ENCODE results near the gene HEXIM2. TPM values are rescaled to one million over a fixed set of nuclear protein-coding genes. Genes with fewer than 3 reads are reported as not detected.

The HEXIM2 gene
- total RNA-seq, 2 experiments from 2014 or later: 5.3 to 8.4 TPM

DNA sequence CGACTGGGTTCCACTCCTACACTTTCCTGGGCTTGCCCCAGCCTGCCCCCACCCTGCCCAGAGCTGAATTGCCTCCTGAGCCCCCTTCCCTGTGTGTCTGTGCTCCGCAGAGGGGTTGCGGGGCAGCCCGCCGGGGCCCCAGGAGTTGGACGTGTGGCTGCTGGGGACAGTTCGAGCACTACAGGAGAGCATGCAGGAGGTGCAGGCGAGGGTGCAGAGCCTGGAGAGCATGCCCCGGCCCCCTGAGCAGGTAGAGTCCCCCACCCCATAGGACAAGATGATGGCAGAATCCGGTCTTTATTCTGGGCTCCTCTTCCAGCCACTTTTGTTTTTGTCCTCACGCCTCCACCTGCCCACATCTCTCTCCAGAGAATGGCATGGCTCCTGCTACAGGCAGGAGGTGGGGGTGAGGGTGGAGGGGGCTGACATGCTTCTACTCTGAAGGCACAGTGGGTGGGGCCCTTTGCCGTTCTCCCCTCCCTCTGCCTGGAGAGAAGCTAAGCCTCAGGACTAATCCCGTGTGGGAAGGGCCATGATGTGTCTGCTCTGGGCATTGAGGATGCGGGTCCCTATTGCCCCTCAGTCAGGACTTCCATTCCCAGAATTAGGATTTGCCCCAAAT, 22.7 kb upstream of the HEXIM2 start:
- Mint-ChIP-seq H3K27ac (no peak overlapping the region), H3K4me3 (no peak overlapping the region), H3K27me3 (no peaks in the 10 kb centered on the region), H3K36me3 (ENCODE audit: low read depth) (peaks cover 4% of the 10 kb centered on the region), H3K4me1 (peaks cover 28% of the 10 kb centered on the region), H3K9me3 (no peaks in the 10 kb centered on the region)
- CTCF ChIA-PET: interaction anchor here (0.6 to 1.4 kb wide), 2 partner anchors 9 to 10 kb away, joined by 4 to 9 read pairs; no protein-coding TSS in a partner anchor
- POLR2A ChIA-PET: no interaction called here
- no peak for DNase-seq

DNA sequence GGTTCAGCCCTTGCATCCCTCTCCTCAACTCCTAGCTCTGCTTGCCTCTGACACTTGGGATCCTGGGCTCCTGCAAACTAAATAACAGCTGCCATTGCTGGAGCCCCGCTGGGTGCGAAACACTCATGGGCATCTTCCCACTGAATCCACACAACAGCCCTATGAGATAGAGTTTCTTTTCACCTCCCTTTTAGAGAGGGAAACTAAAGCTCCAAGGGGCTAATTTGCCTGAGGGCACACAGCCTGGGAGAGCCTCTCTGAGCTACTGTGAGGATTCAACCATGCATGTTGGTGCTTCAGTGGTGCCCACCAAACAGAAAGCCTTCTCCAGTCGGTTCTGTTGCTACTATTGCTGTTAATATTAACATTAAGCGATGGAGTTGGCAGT, 22.1 kb upstream of the HEXIM2 start:
- no peak for DNase-seq
- Mint-ChIP-seq H3K9me3 (no peaks in the 10 kb centered on the region), H3K27ac (no peak overlapping the region), H3K27me3 (no peaks in the 10 kb centered on the region), H3K4me3 (no peak overlapping the region), H3K36me3 (ENCODE audit: low read depth) (peaks cover 4% of the 10 kb centered on the region), H3K4me1 (peaks cover 30% of the 10 kb centered on the region)
- ChIA-PET POLR2A (no interaction called here), CTCF (interaction anchor here (1.4 kb wide), 1 partner anchor 10 kb away, joined by 9 read pairs; no protein-coding TSS in a partner anchor)

DNA sequence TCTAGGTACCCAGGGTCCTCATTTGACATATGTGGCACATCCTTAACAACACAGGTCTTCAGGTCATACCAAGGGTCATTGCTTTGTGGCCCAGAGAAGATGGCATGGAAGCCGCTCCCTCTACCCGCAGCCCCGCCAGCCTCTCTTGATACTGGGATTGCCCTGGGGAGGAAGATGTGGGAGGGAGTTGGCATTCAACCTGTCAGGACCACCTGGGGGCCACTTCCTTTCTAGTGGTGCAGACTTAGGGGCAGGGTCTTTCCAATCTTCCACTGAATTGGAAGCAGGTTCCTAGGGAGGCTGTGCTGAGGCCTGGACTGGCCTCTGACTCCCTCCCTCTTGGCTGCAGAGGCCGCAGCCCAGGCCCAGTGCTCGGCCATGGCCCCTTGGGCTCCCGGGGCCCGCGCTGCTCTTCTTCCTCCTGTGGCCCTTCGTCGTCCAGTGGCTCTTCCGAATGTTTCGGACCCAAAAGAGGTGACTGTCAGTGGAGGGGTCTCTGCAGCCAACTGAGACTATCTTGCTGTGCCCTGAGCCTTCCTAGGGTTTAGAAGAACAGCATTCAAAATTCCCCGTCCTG, 18.5 kb upstream of the HEXIM2 start:
- POLR2A ChIA-PET: no interaction called here
- H3K9me3 Mint-ChIP-seq: no peaks in the 10 kb centered on the region
- no peaks in the 10 kb centered on the region for H3K27me3 Mint-ChIP-seq
- peaks cover 44% of the 10 kb centered on the region for H3K4me1 Mint-ChIP-seq
- no peak for DNase-seq
- CTCF ChIA-PET: interaction anchor here (0.6 to 3.8 kb wide), 4 partner anchors 8 to 494 kb away, joined by 3 to 65 read pairs (median 8); partner anchors contain the start of gene ACBD4
- H3K27ac Mint-ChIP-seq: peak overlapping the region; percentile 64
- H3K4me3 Mint-ChIP-seq: peak overlapping the region; percentile 19
- H3K36me3 Mint-ChIP-seq (ENCODE audit: low read depth): peaks cover 6% of the 10 kb centered on the region

DNA sequence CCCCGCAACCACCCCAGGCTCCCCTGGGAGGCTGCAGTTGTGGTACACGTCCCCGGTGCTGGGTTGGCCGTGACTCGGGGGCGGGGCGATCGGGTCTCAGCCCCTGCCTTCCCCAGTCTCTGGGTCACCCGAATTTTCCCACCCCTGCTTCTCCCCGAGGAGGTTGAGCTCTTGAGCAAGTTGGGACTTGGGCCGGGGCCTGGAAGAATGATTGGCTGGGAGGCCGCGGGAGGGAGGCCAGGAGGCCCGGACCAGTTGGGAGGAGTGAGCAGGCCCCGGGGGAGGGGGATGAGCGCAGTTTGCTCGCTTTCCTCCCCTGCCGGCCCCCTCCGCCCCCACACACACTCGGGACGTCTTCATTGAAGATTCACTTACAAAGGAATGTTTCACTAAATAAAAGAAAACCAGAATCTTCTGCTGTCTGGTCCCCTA, 17.9 kb upstream of the HEXIM2 start:
- Mint-ChIP-seq H3K9me3 (no peaks in the 10 kb centered on the region), H3K27ac (peak overlapping the region; percentile 64), H3K27me3 (no peaks in the 10 kb centered on the region), H3K4me3 (peak overlapping the region; percentile 19), H3K36me3 (ENCODE audit: low read depth) (peaks cover 6% of the 10 kb centered on the region), H3K4me1 (peaks cover 44% of the 10 kb centered on the region)
- ChIA-PET POLR2A (no interaction called here), CTCF (interaction anchor here (1.8 to 3.8 kb wide), 2 partner anchors 8 to 54 kb away, joined by 8 to 65 read pairs; partner anchors contain the start of gene ACBD4)
- DNase-seq: no peak

DNA sequence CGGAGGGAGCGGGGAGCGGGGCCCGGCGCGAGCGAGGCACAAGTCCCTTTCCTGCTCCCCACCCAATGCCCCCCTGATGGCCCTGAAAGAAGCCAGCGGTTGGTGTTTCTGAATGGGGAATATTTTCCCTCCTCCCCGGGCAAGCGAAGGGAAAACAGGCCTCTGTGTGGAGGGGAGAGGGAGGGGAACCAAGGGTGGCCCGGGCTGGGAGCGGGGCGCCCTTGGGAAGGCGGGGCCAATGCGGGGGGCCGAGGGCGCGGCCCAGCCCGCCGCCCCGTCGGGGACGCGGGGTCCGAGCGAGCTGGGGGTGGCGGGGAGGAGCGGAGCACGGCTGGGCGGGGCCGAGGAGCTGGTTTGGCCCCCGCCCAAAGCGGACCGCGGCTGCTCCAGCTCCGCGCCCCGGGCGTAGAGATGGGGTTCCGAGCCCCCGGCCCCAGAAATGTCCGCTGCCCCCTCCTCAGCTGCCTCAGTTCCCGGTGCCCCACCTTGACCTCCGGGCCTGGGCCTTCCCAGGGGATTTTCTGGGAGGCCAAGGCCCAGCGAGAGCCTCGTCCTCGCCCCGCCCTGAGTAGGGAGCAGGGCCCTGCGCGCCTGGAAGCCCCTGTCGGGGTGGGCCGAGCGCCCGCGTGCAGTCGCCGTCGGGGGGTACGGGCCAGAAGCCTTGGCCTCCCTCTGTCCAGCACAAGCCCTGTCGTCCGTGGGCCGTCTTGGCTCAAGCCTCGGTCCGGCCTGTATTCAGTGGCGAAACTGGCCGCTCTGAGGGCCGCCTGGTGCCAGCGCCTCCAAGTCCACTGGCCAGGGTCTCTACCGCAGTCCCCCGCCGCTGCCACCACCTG, 17.3 kb upstream of the HEXIM2 start:
- Mint-ChIP-seq H3K36me3 (ENCODE audit: low read depth) (peaks cover 9% of the 10 kb centered on the region), H3K4me1 (peaks cover 44% of the 10 kb centered on the region), H3K4me3 (no peak overlapping the region), H3K27me3 (no peaks in the 10 kb centered on the region), H3K9me3 (no peaks in the 10 kb centered on the region), H3K27ac (peak overlapping the region; percentile 64)
- CTCF ChIA-PET: interaction anchor here (1.1 to 3.8 kb wide), 3 partner anchors 9 to 92 kb away, joined by 3 to 65 read pairs (median 8); partner anchors contain the start of gene ACBD4
- no peak for DNase-seq
- POLR2A ChIA-PET: no interaction called here

DNA sequence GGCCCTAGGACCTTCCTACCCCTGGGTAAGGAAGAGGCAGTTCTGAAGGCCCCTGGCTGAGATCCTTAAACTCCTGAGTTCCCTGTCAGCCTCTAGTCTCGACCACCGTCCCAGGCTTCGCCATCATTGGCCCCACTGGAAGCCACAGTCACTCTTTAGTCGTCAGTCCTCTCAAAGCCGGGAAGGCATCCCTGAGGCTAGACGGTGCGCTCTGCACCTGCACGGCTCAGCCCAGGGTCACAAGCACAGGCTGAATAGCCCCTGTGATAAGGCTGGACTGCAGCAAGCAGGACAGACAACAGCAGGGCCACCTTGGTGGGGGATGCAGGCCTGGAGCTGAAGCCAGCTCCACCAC, 16.7 kb upstream of the HEXIM2 start:
- Mint-ChIP-seq H3K4me3 (no peak overlapping the region), H3K27ac (peak overlapping the region; percentile 52), H3K9me3 (no peaks in the 10 kb centered on the region), H3K27me3 (no peaks in the 10 kb centered on the region), H3K4me1 (peaks cover 48% of the 10 kb centered on the region), H3K36me3 (ENCODE audit: low read depth) (peaks cover 15% of the 10 kb centered on the region)
- no peak for DNase-seq
- ChIA-PET POLR2A (no interaction called here), CTCF (interaction anchor here (1.1 to 3.8 kb wide), 3 partner anchors 10 to 91 kb away, joined by 3 to 65 read pairs (median 8); partner anchors contain the start of gene ACBD4)

DNA sequence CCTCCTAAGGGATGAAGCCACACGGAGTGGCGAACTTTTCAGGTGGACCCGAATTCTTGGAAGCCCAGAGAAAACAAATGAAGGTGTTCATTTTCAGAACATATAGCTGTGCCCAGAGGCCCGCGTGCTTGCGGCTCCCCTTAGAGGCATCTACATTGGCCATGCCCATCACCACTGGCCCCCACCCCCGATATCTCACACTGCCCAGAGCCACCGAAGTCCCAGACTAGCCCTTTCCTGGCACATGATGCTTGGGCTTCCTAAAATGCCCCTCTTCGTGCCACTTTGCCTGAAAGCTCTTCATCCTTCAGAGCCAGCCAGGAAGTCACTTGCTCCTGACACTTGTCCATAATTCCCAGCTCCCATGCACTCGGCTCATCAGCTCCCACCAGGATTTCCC, 15.5 kb upstream of the HEXIM2 start:
- peak overlapping the region; percentile 98 for H3K4me3 Mint-ChIP-seq
- peaks cover 15% of the 10 kb centered on the region for H3K36me3 Mint-ChIP-seq (ENCODE audit: low read depth)
- no peaks in the 10 kb centered on the region for H3K27me3 Mint-ChIP-seq
- DNase-seq: no peak
- CTCF ChIA-PET: interaction anchor here (1.3 to 3.8 kb wide), 2 partner anchors 11 to 51 kb away, joined by 6 to 65 read pairs; partner anchors contain the start of gene ACBD4
- peaks cover 56% of the 10 kb centered on the region for H3K4me1 Mint-ChIP-seq
- POLR2A ChIA-PET: no interaction called here
- H3K9me3 Mint-ChIP-seq: no peaks in the 10 kb centered on the region
- peak overlapping the region; percentile 100 for H3K27ac Mint-ChIP-seq

DNA sequence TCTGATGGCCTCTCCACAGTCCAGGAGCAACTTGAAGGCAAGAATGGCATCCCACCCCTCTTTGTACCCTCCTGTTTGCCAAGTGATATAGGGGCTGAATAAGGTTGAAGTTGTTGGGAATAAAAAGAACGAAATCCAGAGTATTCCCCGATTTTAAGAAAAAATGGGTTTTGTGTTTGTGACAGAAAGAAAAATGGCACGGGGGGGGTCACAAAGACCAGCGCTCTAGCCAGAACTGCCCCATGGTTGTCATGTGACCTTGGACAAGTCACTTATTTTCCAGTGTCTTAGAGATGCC, 15.1 kb upstream of the HEXIM2 start:
- Mint-ChIP-seq H3K4me1 (peaks cover 56% of the 10 kb centered on the region), H3K9me3 (no peaks in the 10 kb centered on the region), H3K4me3 (peak overlapping the region; percentile 98), H3K27ac (peak overlapping the region; percentile 100), H3K27me3 (no peaks in the 10 kb centered on the region), H3K36me3 (ENCODE audit: low read depth) (peaks cover 15% of the 10 kb centered on the region)
- no peak for DNase-seq
- ChIA-PET CTCF (interaction anchor here (1.3 to 3.8 kb wide), 2 partner anchors 11 to 51 kb away, joined by 6 to 65 read pairs; partner anchors contain the start of gene ACBD4), POLR2A (no interaction called here)

DNA sequence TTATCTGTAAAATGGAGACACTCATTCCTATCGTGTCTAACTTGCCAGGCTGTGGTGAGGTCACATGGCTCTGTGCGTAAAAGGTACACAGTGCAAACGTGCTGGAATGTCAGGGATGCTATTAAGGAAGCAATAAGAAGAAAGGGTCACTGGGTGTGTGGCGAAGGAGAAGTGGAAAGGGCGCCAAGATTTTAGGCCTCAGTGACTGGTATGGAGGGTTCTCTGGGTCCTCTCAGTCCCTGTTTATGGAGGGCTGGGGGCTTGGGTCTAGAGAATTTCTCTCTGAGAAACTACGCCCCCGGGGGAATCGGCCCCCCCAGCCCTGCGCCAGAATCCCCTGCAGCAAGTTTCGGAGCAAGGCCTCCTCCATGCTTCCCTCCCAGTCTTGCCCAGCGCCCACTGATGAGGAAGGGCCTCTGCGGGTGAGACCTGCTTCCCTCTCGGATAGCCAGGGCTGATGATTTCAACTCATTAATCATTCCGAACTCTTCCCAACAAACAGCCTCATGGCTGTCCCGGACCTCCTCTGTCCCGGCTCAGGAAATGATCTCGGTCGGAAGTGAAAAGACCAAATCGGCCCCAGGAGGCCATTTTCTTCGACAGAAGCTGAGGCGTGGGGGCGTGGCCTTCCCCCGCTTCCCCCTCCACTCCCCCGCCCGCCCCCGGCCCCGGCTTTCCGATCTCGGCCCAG, 14.6 kb upstream of the HEXIM2 start:
- H3K4me3 Mint-ChIP-seq: peak overlapping the region; percentile 98
- H3K36me3 Mint-ChIP-seq (ENCODE audit: low read depth): peaks cover 15% of the 10 kb centered on the region
- POLR2A ChIA-PET: interaction anchor here (0.7 to 1.6 kb wide), 3 partner anchors 12 to 165 kb away, joined by 3 to 4 read pairs (median 4); partner anchors contain the start of gene ACBD4
- CTCF ChIA-PET: interaction anchor here (1.0 to 11.0 kb wide), 4 partner anchors 11 to 90 kb away, joined by 3 to 203 read pairs (median 110); partner anchors contain the start of genes ACBD4 and HEXIM2
- no peaks in the 10 kb centered on the region for H3K27me3 Mint-ChIP-seq
- H3K9me3 Mint-ChIP-seq: no peaks in the 10 kb centered on the region
- peak; percentile 80 for DNase-seq
- peak overlapping the region; percentile 100 for H3K27ac Mint-ChIP-seq
- peaks cover 57% of the 10 kb centered on the region for H3K4me1 Mint-ChIP-seq

DNA sequence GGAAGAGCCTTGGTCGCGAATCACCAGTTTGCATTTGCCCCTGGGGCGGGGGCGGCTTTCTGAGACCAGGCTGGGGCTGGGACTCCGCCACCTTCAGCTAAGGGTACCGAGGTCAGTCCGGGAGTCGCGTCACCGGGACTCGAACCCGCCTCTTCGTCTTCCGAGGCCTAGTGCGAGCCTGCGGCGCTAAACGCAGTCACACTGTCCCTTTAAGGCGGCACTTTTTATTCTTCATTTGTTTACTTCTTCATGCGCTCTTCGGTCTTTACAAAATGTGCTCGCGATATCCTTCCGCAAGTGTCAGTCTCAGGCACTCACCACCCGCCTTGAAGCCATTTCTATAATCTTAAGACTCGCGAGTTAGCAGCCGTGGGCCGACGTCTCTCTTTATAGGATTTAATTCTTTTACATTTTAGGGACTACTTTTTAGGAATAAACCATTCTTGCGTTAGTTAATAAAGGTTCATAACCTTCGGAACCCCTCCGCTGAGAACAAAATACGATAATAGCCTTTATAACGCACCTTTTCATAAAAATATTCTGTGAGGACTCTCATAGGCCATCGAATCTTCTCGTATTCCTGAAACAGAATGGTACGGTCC, 14.0 kb upstream of the HEXIM2 start:
- DNase-seq: peak; percentile 78
- H3K9me3 Mint-ChIP-seq: no peaks in the 10 kb centered on the region
- peaks cover 15% of the 10 kb centered on the region for H3K36me3 Mint-ChIP-seq (ENCODE audit: low read depth)
- ChIA-PET POLR2A (interaction anchor here (0.7 to 2.4 kb wide), 8 partner anchors 11 to 164 kb away, joined by 3 to 24 read pairs (median 4); partner anchors contain the start of genes ACBD4 and HEXIM2), CTCF (interaction anchor here (0.9 to 11.0 kb wide), 11 partner anchors 12 to 89 kb away, joined by 3 to 203 read pairs (median 11); partner anchors contain the start of genes ACBD4, FMNL1, HEXIM2 and PLCD3)
- H3K27ac Mint-ChIP-seq: peak overlapping the region; percentile 100
- H3K4me3 Mint-ChIP-seq: peak overlapping the region; percentile 98
- no peaks in the 10 kb centered on the region for H3K27me3 Mint-ChIP-seq
- peaks cover 57% of the 10 kb centered on the region for H3K4me1 Mint-ChIP-seq

DNA sequence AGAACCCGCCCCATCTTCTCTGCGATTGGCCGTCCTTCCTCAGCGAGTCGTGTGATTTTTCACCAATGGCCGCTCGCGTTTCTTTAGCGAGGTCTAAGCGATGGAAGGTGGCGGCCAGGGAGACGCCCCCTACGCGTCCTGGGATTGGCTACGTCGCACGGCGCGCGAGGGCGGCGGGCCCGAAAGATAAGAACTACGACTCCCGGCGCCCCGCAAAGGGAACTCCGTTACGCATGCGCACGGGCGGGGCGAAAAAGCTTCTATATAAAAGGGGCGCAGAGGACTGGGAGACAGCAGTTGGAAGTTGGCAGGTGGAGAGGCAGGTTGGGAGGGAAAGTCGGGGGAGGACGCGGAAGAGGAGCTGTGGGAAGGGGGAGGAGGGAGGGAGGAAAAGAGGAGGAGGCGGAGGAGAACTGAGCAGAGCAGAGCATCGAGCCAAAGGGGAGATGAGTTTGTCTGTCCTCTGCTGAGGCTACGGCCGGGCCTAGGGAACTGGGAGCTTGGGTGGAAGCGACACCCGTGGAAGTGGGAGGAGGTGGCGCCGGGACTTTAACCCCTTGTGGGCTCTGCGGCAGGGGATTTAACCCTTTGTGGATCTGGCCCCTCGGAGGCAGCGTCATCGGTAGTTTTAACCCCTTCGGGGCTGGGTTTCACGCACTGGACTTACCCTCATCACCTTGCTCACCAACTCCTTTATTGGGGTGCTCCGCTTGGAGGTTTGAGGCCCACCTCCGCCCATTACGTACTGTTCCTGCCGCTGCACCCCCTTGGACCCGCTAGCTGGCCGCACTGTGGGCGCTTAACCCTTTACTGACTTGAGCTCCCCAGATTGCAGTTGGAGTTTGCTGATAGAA, 13.3 kb upstream of the HEXIM2 start, which contains the start of gene HEXIM1:
HEXIM1 (plus strand) TSS at position 293 of the 854 bp plus-strand sequence. CDS start 716 bp downstream, outside the sequence.
- ChIA-PET CTCF (interaction anchor here (0.6 to 11.0 kb wide), 29 partner anchors 9 to 264 kb away, joined by 3 to 203 read pairs (median 4); partner anchors contain the start of genes ACBD4, EFTUD2, FMNL1 and HEXIM2), POLR2A (interaction anchor here (0.7 to 2.4 kb wide), 9 partner anchors 10 to 856 kb away, joined by 3 to 24 read pairs (median 4); partner anchors contain the start of genes ACBD4 and HEXIM2)
- H3K9me3 Mint-ChIP-seq: no peaks in the 10 kb centered on the region
- H3K27me3 Mint-ChIP-seq: no peaks in the 10 kb centered on the region
- H3K4me3 Mint-ChIP-seq: peak within 1 kb of the TSS; percentile 98
- H3K4me1 Mint-ChIP-seq: peaks cover 56% of the 10 kb centered on the region
- peak within 1 kb of the TSS; percentile 100 for H3K27ac Mint-ChIP-seq
- DNase-seq: peak; percentile 99
- peaks cover 15% of the 10 kb centered on the region for H3K36me3 Mint-ChIP-seq (ENCODE audit: low read depth)

Measured in activated CD4-positive, alpha-beta T cell treated with anti-CD3 and anti-CD28 coated beads, Interleukin-2, amount 10 ng/mL, durations not matched to agents 7 days and 5 days (primary cell).